HEK293 (cell line): ENCODE results near the gene MAP3K7.

ENCODE experiments used
- CTCF ChIA-PET: fragments of 350-600 bp; formaldehyde crosslinking; extraction: SDS; loops from one replicate; lab custom pipeline; 2021; ENCODE audit warnings: antibody characterized with exemption; lab: Yijun Ruan, JAX
- POLR2A ChIA-PET: fragments of 300-600 bp; formaldehyde crosslinking; extraction: SDS; loops from one replicate; lab custom pipeline; 2020; ENCODE audit warnings: antibody characterized with exemption, inconsistent platforms; lab: Yijun Ruan, JAX
- H3K27ac ChIP-seq: fragments of 200-500 bp; sonication (Bioruptor generic); 2 replicates; pipeline ENCODE4 v1.5.1; 2014; ENCODE audit warnings: low read depth, low read length, control low read depth, inconsistent platforms; ENCODE audit errors: extremely low read depth
- H3K36me3 ChIP-seq, 2 experiments: fragments of 200-500 bp in 1 of 2; sonication (Bioruptor generic) in 1 of 2; 1 replicate in 1 of 2; 2 replicates in 1 of 2; pipeline ENCODE4 v1.5.1; 2014 to 2017; ENCODE audit warnings: inconsistent platforms in 2 of 2, low read length in 2 of 2; ENCODE audit not compliant: control insufficient read depth in 2 of 2, insufficient read depth in 1 of 2
- H3K4me1 ChIP-seq: fragments of 200-500 bp; sonication (Bioruptor generic); 2 replicates; pipeline ENCODE4 v1.5.1; 2014; ENCODE audit warnings: mild to moderate bottlenecking, low read length, inconsistent platforms; ENCODE audit not compliant: control insufficient read depth, insufficient read depth
- H3K4me3 ChIP-seq: 2 replicates; pipeline ENCODE4 v1.5.1; 2011; ENCODE audit warnings: low read depth, mild to moderate bottlenecking, control low read depth, low read length, moderate library complexity
- H3K9me3 ChIP-seq: fragments of 200-500 bp; sonication (Bioruptor generic); 2 replicates; pipeline ENCODE4 v1.5.1; 2014; ENCODE audit warnings: low read depth, low read length, inconsistent platforms; ENCODE audit not compliant: control insufficient read depth, insufficient read depth
- KLF10 ChIP-seq: fragments of 450-650 bp; IDR thresholded peaks from 2 replicates; pipeline ENCODE4 v1.5.1; 2018; ENCODE audit warnings: missing biosample characterization, mild to moderate bottlenecking, missing genetic modification characterization
- PRDM4 ChIP-seq: fragments of 450-650 bp; formaldehyde crosslinking; IDR thresholded peaks from 2 replicates; pipeline ENCODE4 v1.5.1; 2017; ENCODE audit warnings: missing biosample characterization, missing genetic modification characterization
- ZBTB26 ChIP-seq: fragments of 450-650 bp; formaldehyde crosslinking; optimal IDR thresholded peaks from 2 replicates; pipeline ENCODE3; 2016; ENCODE audit warnings: missing biosample characterization, mild to moderate bottlenecking, missing genetic modification characterization
- ZEB2 ChIP-seq: fragments of 450-650 bp; formaldehyde crosslinking; IDR thresholded peaks from 2 replicates; pipeline ENCODE4 v1.5.1; 2016; ENCODE audit warnings: missing biosample characterization, missing genetic modification characterization
- ZFP37 ChIP-seq: fragments of 450-650 bp; formaldehyde crosslinking; IDR thresholded peaks from 2 replicates; pipeline ENCODE4 v1.5.1; 2016; ENCODE audit warnings: missing biosample characterization, missing genetic modification characterization
- ZNF112 ChIP-seq: fragments of 450-650 bp; formaldehyde crosslinking; IDR thresholded peaks from 2 replicates; pipeline ENCODE4 v1.5.0; 2017; ENCODE audit warnings: missing biosample characterization, missing genetic modification characterization
- ZNF114 ChIP-seq: fragments of 450-650 bp; formaldehyde crosslinking; IDR thresholded peaks from 2 replicates; pipeline ENCODE4 v1.5.0; 2017; ENCODE audit warnings: missing biosample characterization, missing genetic modification characterization
- ZNF133 ChIP-seq: fragments of 450-650 bp; formaldehyde crosslinking; IDR thresholded peaks from 2 replicates; pipeline ENCODE4 v1.5.1; 2016; ENCODE audit warnings: missing biosample characterization, missing genetic modification characterization
- ZNF221 ChIP-seq: fragments of 450-650 bp; formaldehyde crosslinking; IDR thresholded peaks from 2 replicates; pipeline ENCODE4 v1.5.1; 2017; ENCODE audit warnings: missing biosample characterization, missing genetic modification characterization, borderline replicate concordance
- ZNF280C ChIP-seq: fragments of 450-650 bp; formaldehyde crosslinking; IDR thresholded peaks from 2 replicates; pipeline ENCODE4 v1.5.1; 2016; ENCODE audit warnings: missing biosample characterization, missing genetic modification characterization
- ZNF311 ChIP-seq: fragments of 450-650 bp; formaldehyde crosslinking; IDR thresholded peaks from 2 replicates; pipeline ENCODE4 v1.5.1; 2017; ENCODE audit warnings: missing biosample characterization, missing genetic modification characterization, borderline replicate concordance
- ZNF350 ChIP-seq: fragments of 450-650 bp; formaldehyde crosslinking; IDR thresholded peaks from 2 replicates; pipeline ENCODE4 v1.5.0; 2017; ENCODE audit warnings: missing biosample characterization, mild to moderate bottlenecking, missing genetic modification characterization
- ZNF404 ChIP-seq: fragments of 450-650 bp; formaldehyde crosslinking; IDR thresholded peaks from 2 replicates; pipeline ENCODE4 v1.5.1; 2017; ENCODE audit warnings: missing biosample characterization, missing genetic modification characterization
- ZNF416 ChIP-seq: fragments of 450-650 bp; formaldehyde crosslinking; IDR thresholded peaks from 2 replicates; pipeline ENCODE4 v1.5.1; 2016; ENCODE audit warnings: missing biosample characterization, missing genetic modification characterization
- ZNF423 ChIP-seq: fragments of 450-650 bp; formaldehyde crosslinking; IDR thresholded peaks from 2 replicates; pipeline ENCODE4 v1.5.1; 2016; ENCODE audit warnings: missing biosample characterization, missing genetic modification characterization
- ZNF558 ChIP-seq: fragments of 450-650 bp; formaldehyde crosslinking; IDR thresholded peaks from 2 replicates; pipeline ENCODE4 v1.5.1; 2016; ENCODE audit warnings: missing biosample characterization, missing genetic modification characterization
- ZNF561 ChIP-seq: fragments of 450-650 bp; IDR thresholded peaks from 2 replicates; pipeline ENCODE4 v1.5.1; 2018; ENCODE audit warnings: missing biosample characterization, missing genetic modification characterization, borderline replicate concordance
- ZNF571 ChIP-seq: fragments of 450-650 bp; formaldehyde crosslinking; IDR thresholded peaks from 2 replicates; pipeline ENCODE4 v1.5.0; 2017; ENCODE audit warnings: missing biosample characterization, missing genetic modification characterization
- ZNF610 ChIP-seq: fragments of 450-650 bp; formaldehyde crosslinking; IDR thresholded peaks from 2 replicates; pipeline ENCODE4 v1.5.1; 2016; ENCODE audit warnings: missing biosample characterization, missing genetic modification characterization, borderline replicate concordance
- ZNF621 ChIP-seq: fragments of 450-650 bp; formaldehyde crosslinking; IDR thresholded peaks from 2 replicates; pipeline ENCODE4 v1.5.1; 2017; ENCODE audit warnings: missing biosample characterization, missing genetic modification characterization
- ZNF701 ChIP-seq: fragments of 450-650 bp; formaldehyde crosslinking; IDR thresholded peaks from 2 replicates; pipeline ENCODE4 v1.5.1; 2016; ENCODE audit warnings: missing biosample characterization, missing genetic modification characterization
- ZNF704 ChIP-seq: fragments of 450-650 bp; formaldehyde crosslinking; IDR thresholded peaks from 2 replicates; pipeline ENCODE4 v1.5.1; 2016; ENCODE audit warnings: missing biosample characterization, missing genetic modification characterization
- ZNF707 ChIP-seq: fragments of 450-650 bp; formaldehyde crosslinking; IDR thresholded peaks from 2 replicates; pipeline ENCODE4 v1.5.1; 2016; ENCODE audit warnings: missing biosample characterization, missing genetic modification characterization
- ZNF76 ChIP-seq: fragments of 450-650 bp; formaldehyde crosslinking; IDR thresholded peaks from 2 replicates; pipeline ENCODE4; 2016; ENCODE audit warnings: low read depth, missing biosample characterization, missing genetic modification characterization, borderline replicate concordance
- ZNF791 ChIP-seq: fragments of 450-650 bp; formaldehyde crosslinking; IDR thresholded peaks from 2 replicates; pipeline ENCODE4 v1.5.1; 2016; ENCODE audit warnings: missing biosample characterization, missing genetic modification characterization

MAP3K7 gene

GRCh38 chr6:90516074-90516660 is 70.7 kb downstream of the MAP3K7 start:
- no peaks in the 10 kb centered on the region for H3K4me1 ChIP-seq
- H3K27ac ChIP-seq = no peak overlapping the region
- TF ChIP-seq ZBTB26 (tag by site-specific recombination) = no peak
- TF ChIP-seq ZNF571 (tag by site-specific recombination) = no peak
- no peak for TF ChIP-seq ZNF701 (tag by site-specific recombination)
- TF ChIP-seq ZEB2 = no peak
- no peak for TF ChIP-seq ZNF221 (tag by site-specific recombination)
- no peak for TF ChIP-seq ZNF133 (tag by site-specific recombination)
- TF ChIP-seq ZNF350 (tag by site-specific recombination) = no peak
- TF ChIP-seq KLF10 (tag by site-specific recombination) = no peak
- no peak for TF ChIP-seq ZNF704 (tag by site-specific recombination)
- no peak for TF ChIP-seq ZNF610 (tag by site-specific recombination)
- no peak for TF ChIP-seq ZNF416
- TF ChIP-seq ZNF561 = no peak
- no peak for TF ChIP-seq ZNF558
- CTCF ChIA-PET = interaction anchor here (0.6 to 0.7 kb wide), 2 partner anchors 493 to 1395 kb away, joined by 3 read pairs; no protein-coding TSS in a partner anchor
- POLR2A ChIA-PET = no interaction called here
- H3K36me3 ChIP-seq = peaks cover 30 to 75% of the 10 kb centered on the region in 2 experiments; a peak in 2 of 3 replicates
- H3K9me3 ChIP-seq = no peaks in the 10 kb centered on the region
- H3K4me3 ChIP-seq = no peak overlapping the region

- Histone ChIP-seq H3K27ac (no peak overlapping the region), H3K9me3 (no peaks in the 10 kb centered on the region), H3K4me1 (no peaks in the 10 kb centered on the region), H3K36me3 (peaks cover 30 to 65% of the 10 kb centered on the region in 2 experiments; a peak in 2 of 3 replicates), H3K4me3 (no peak overlapping the region)
- ChIA-PET POLR2A (no interaction called here), CTCF (no interaction called here)
- TF ChIP-seq ZNF114 (tag by site-specific recombination) (no peak), ZNF311 (tag by site-specific recombination) (no peak), ZNF280C (no peak), PRDM4 (no peak), ZNF707 (tag by site-specific recombination) (no peak), ZNF112 (tag by site-specific recombination) (no peak), ZFP37 (tag by site-specific recombination) (no peak), ZNF621 (tag by site-specific recombination) (no peak), ZNF76 (tag by site-specific recombination) (no peak), ZNF404 (tag by site-specific recombination) (no peak), ZNF423 (tag by site-specific recombination) (no peak), ZNF791 (no peak)
Observed at GRCh38 chr6:90514496-90514895, 72.4 kb downstream of the MAP3K7 start.
